PC-3 (cell line): ENCODE measurements around the gene GIPC1.

Source experiments
- EZH2phosphoT487 ChIP-seq: fragments of 300-600 bp; sonication (generic); IDR thresholded peaks from 2 replicates; pipeline ENCODE4 v1.6.1; 2018; ENCODE audit warnings: mild to moderate bottlenecking, antibody characterized with exemption, low read length, borderline replicate concordance
- TF ChIP-seq, protein P1 (sequence below): fragments of 300-600 bp; sonication (generic); conservative IDR thresholded peaks from 2 replicates; pipeline ENCODE4 v1.5.1; 2017; ENCODE audit warnings: antibody characterized with exemption, low read depth, mild to moderate bottlenecking, low read length

DNA sequence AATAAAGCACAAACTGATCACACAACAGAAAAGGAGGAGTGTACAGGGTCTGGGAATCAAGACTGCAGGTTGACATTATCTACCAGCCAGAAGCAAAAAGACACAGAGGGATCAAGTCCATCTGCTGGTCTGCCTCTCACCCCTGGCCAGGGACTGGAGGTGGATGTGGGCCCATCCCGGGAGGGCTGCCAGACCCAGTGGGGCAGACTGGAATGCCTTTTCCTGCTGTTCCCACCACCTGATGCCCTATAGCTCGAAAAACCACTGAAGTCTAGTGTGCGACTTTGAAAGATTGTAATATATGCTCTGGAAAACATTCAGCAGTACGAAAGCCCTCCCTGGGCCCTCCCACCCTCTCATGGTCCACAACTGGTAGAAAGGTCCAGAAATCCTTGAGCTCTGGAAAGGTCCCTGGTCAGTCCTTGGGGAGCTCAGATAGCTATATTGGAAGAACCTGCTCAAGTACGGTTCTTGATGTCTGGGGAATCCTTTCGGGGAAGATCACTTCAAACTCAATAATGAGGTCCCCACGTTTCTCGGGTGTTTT, 19.6 kb upstream of the GIPC1 start:
- TF ChIP-seq, protein P1, sequence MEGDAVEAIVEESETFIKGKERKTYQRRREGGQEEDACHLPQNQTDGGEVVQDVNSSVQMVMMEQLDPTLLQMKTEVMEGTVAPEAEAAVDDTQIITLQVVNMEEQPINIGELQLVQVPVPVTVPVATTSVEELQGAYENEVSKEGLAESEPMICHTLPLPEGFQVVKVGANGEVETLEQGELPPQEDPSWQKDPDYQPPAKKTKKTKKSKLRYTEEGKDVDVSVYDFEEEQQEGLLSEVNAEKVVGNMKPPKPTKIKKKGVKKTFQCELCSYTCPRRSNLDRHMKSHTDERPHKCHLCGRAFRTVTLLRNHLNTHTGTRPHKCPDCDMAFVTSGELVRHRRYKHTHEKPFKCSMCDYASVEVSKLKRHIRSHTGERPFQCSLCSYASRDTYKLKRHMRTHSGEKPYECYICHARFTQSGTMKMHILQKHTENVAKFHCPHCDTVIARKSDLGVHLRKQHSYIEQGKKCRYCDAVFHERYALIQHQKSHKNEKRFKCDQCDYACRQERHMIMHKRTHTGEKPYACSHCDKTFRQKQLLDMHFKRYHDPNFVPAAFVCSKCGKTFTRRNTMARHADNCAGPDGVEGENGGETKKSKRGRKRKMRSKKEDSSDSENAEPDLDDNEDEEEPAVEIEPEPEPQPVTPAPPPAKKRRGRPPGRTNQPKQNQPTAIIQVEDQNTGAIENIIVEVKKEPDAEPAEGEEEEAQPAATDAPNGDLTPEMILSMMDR = no peak
- no peak for TF ChIP-seq EZH2phosphoT487
